GM19324 (cell line): Measurements from ENCODE around the gene PRDM12.

ENCODE experiments used
- ATAC-seq: cut with Tn5 transposase; IDR thresholded peaks from one replicate; pipeline ENCODE4 v1.9.1; 2021; ENCODE audit warnings: mild to moderate bottlenecking, moderate library complexity; ENCODE audit not compliant: unreplicated experiment, low FRiP score

PRDM12 gene

DNA sequence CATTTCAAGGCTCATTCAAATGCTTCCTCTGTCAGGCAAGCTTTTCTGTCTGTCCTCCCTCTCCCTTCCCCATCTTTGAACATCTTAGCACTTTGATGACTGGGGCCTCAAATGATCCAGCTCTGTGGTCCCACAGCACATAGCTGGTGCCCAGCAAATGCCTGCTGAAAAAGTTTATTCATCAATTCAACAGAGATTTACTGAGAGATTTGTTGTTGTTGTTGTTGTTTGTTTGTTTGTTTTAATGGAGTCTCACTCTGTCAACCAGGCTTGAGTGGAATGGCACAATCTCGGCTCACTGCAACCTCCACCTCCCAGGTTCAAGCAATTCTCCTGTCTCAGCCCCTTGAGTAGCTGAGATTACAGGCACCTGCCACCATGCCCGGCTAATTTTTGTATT is 23.2 kb downstream of the PRDM12 start:
- no peak for ATAC-seq

DNA sequence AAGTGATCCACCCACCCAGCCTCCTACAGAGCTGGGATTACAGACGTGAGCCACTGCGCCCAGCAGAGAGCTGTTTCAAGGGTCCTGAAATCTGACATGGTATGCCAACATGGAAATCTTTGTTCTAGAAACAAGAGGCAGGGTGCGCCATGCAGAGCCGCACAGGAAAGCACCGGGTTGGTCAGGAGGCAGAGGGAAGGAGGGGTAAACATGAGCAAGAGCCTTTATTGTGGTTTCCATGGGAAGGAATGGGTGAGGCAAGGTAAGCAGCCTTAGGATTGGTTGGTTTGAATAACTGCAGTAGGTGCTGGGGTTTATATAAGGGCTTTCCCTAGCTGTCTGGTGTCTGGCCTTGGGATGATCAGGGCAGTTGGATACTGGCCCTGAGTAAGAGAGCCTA is 23.7 kb downstream of the PRDM12 start:
- ATAC-seq: no peak

DNA sequence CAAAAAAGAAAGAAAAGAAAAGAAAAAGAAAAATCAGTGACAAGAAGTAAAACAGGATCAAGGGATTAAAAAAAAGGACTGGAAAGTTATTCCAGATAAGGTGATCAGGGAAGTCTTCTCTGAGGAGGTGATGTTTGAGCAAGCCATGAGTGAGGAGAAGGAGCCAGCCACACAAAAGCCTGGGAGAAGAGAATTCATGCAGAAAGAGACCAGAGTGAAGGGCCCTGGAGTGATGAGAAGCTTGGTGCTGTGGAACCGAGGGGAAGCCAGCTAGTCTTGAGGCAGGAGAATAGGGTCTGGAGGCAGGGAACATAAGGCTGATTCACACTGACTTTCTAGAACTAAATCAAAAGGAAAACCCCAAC is 25.2 kb downstream of the PRDM12 start:
- no peak for ATAC-seq

DNA sequence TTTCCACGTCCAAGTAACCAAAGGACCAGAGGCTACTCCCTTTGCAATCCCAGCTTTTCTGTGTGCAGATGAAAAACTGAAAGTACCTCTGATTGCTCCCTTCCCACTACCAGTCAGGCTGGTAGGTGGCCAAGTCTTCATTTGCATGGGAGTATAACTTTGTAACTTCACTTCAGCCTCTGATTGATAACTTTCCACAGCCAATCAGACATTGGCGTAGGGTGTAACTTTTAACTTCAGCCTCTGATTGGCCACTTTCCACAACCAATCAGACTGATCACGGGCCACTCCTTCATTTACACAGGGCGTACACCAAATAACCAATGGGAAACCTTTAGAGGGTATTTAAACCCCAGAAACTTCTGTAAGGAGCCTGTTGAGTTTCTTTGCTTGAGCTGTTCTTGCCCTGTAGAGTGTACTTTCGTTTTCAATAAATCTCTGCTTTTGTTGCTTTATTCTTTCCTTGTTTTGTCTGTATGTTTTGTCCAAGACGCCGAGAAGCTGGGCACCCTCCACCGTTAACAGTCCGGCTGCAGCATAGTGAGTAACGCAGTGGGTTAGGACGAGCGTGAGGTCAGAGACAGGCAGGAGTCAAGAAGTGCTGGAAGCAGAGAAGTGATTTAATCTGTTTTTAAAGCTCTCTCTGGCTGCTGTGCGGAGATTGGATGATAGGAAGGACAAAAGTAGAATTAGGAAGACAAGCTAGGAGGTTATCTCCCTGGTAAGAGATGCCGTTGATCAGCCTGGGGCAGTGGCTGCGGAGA is 25.7 kb downstream of the PRDM12 start:
- ATAC-seq: no peak

DNA sequence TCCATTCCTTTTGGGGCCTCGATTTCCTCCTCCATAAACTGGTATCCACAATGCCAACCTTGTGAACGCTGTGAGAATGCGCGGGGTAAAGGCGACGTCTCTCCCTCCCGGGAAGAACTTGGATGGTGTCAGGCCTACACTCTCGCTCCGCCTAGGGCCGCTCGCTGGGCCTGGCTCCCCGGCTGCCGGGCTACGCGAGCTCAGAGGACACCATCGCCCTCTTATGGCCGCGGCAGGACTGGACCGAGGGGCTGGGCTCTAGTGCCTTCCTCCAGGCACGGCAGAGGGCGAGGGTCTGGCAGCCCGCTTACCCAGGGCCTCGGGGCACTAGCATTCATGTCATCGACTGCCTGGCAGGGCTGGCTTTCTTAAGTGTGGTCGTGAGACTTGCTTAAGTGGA is 27.9 kb downstream of the PRDM12 start:
- ATAC-seq: no peak

DNA sequence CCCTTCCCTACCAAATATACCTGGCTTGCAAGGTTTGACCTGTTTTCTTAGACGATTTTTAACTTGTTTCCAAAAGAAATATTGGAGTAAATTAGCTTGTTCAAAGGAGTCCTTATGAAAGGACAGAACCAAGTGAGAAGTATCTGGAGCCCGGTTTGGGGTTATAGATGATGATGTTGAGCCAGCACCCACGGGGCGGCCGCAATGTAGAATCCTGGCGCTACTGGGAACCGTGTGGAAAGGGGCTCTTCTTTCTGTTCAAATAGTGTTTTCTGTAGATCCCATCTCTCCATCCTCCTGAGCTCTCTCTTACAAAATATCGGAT is 28.7 kb downstream of the PRDM12 start:
- no peak for ATAC-seq

DNA sequence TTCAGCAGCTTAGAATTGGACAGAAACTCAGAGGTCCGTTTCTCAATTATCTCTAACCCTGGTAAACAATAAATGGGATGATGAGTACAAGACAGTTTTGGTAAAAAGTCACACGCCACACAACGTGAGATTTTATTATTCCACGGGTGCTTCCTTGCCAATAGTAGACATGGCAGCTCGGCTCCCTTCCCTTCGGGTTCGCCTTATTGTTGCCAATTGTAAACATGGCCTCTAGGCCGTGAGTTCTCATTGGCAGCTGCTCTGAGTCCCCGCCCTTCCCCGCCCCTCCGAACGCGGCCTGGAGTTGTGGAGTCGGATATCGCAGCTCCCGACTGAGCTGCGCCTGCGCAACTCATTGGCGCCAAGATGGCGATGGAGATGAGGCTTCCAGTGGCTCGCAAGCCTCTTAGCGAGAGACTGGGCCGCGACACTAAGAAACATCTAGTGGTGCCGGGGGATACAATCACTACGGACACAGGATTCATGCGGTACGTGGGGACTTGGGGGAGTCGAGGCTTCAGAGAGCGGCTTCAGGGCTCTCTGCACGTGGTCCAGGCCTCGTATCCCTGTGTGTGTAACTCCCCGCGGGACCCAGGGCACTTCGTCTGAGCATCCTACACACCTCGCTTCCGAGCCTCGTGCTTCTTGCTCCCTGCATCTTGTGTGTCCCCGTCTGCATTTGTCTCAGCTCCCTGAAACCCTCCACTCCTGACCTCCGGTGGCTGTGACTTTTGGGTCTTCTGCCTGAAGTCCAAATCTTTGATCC is 29.2 kb downstream of the PRDM12 start, which contains the start of gene EXOSC2:
TSS of gene EXOSC2 (plus strand) at position 355 of the 766 bp plus-strand sequence. CDS start at position 367, 12 bp downstream.
- ATAC-seq: peak; percentile 88

DNA sequence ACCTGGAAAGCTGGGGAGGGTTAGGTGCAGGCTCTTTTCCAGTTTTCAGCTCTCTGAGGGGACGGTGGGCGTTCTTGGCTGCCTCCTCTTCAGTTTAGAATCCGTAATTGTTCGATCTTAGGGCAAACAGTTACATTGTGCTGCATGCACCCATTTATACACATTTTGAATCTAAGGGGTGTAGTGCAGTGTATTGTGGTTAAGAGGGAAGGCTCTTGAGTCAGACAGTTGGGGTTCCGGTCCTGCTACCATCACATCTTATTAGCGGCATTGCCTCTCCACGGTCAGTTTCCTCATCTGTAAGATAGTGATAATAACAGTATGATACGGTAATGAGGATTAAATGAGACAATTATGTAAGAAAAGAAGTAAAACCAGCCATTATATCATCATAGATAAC is 29.8 kb downstream of the PRDM12 start:
- ATAC-seq: no peak

DNA sequence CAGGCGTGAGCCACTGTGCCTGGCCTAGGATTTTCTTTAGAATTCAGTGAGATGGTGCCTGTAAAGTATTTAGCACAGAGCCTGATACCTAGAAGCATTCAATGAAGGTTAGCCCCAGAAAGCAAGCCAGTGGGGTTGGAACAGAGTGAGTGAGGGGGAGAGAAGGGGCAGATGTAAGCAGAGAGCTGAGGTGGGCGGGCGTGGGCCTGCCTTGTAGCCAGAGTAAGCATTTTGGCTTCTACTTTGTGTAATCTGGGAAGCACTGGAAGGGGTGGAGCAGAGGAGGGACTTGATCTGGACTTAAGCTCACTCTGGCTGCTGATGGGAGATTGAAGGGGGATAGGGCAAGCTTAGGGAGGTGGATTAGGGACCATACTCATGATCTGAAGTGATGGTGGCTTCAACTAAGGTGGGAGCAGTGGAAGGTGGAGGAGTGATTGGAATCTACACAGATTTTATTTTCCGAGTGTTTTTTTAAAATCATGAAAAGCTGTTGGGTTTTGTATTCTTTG is 31.8 kb downstream of the PRDM12 start:
- no peak for ATAC-seq

DNA sequence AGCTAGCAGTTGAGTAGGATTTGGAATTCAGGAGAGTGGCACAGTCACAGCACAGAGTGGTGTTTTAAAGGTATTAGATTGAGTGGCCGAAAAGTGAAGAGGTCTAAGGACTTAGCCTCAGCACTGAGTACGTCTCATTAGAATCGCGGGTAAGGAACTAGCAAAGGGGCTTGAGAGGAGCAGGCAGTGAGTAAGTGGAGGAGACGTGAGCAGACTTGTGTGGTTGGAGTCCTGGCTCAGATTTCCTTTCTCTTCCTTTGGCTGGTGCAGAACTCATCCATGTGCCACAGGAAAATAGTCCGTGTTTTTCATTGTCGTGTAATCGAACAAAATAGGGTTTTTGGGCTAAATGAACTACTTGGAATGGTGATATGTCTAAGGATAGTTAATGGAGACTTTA is 32.6 kb downstream of the PRDM12 start:
- no peak for ATAC-seq

DNA sequence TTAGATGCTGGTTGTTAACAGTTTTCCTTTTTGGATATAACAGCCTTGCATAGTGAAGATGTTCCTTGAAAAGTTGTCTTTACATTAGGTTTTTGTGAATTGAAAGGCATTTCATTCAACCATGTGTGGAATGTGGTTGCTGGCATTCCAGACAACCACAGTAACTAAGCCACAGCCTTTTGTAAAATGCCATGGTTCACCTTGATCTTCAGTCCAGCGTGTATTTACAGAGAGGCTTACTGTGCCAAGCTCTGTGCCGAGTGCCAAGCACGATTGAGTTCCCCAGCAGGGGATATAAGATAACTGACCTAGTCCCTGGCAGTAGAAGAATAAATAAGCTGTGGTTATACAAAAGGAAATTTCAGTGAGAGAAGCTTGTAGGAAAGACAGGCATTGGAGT is 34.1 kb downstream of the PRDM12 start:
- no peak for ATAC-seq

DNA sequence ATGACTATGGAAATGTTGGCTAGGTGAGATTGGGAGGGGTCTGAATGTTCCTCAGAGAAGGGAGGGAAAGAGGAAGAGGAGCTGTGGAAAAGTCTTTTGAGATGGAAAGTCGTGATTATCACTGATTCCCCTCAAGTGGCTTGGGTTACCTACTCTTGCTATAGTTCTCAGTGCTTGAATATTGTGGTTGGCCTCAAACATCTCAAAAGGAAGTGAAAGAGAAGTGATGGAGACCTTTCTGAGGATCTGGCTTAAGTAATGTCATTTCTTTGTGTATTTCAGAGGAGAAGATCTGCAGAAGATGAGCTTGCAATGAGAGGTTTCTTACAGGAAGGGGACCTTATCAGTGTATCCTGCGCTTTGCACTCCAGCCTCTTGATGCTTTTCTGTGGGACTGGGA is 34.7 kb downstream of the PRDM12 start:
- no peak for ATAC-seq

DNA sequence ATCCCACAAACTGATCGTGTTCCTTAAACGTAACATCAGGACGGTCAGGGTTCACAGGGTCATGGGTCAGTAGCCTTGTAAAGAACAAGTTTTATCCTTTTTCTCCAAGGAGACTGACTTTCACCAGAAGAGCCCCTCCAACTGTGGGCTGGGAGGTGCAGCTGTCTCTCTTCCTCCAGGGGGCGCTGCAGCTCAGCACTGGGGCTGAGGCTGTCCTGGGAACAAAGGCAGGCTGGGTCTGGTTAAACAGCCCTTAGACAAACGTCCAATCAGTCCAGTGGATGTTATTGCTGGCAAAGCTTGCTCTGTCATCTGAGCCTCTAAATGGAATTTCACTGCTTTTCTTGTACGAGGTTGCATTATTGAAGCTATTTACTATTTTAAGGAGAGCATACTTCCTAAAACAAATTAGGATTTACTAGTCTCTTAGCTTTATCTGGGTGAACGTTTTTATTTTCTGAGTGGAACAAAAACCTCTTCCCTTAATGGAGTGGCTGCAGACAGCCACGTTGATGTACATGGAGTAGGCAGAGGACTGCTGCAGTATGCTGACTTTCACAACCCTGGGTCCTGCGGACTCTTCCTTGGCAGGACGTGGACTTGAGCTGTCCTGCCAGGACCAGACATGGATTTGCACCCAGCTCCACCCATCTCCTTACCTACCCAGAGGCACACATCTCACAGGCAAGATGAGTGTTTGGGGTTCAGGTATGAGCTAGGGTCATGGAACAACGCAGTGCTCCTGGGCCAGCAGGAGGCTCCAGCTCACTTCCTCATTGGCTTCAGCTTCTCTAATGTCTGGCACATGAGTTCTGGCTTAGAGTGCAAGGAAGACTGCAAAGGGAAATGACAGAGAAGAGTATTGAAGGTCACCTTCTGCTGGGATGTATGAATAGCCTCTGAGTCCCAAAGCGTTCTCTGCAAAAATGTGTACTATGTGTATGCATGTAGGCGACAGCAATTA is 36.9 kb downstream of the PRDM12 start:
- ATAC-seq: no peak

DNA sequence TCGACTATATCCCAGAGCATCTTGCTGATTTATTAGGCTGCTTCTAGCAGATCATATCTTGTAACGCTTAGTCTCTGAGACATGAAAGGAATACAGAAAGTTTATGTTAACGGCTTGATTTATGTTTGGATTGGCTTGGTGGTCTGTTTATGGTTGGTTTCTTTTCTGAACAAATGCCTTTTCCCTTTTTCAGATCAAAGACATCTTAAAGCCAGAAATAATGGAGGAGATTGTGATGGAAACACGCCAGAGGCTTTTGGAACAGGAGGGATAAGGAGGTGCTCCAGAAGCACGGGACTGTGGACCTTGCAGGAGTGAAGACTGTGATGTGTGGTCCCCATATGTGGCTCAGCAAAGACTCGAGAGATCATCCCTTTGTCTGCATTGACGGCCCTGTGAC is 39.1 kb downstream of the PRDM12 start:
- ATAC-seq: no peak

DNA sequence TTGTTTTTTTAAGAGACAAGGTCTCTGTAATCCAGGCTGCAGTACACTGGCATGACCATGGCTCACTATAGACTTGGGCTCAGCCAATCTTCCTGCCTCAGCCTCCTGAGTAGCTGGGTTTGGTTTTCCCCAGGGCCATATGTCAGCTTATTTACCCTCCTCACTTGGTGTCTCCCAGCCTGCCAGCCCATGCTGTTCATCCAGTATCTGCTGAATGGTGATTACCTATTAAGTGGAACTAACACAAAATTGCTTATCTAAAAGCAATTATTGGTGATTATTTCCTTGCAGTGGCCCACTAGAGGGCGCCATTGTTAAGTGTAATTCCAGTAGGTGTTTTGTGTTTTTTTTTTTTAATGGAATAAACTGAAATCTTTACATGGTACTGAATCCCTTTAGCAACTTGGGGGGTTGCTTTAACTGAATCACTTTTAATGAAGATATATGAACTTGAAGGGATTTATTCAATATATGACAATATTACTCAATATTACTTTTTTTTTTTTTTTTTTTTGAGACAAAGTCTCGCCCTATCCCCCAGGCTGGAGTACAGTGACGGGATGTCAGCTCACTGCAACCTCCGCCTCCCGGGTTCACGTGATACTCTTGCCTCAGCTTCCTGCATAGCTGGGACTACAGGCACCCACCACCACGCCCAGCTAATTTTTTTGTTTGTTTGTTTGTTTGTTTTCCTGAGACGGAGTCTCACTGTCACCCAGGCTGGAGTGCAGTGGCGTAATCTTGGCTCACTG is 43.0 kb downstream of the PRDM12 start:
- ATAC-seq: no peak

DNA sequence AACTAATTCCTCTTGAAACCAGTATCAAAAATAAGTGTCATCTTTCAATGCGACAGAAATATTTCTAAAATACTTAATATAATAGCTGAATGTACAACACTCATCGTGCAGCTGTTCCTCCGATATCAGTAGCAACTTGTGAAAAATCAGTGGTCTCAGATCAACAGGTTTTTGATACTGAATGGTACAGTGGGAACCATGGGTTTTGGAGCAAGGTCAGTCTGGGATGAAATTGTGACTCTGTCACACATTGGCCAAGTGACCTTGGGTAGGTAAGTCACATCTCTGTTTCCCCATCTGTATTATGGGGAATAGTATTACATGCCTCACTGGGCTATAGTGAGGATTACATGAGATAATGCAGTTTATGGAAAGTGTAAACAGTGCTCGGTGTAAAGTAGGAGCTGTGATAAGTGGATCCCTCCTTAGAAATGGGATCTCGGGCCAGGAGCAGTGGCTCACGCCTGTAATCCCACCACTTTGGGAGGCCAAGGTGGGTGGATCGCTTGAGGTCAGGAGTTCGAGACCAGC is 46.5 kb downstream of the PRDM12 start:
- ATAC-seq: no peak

DNA sequence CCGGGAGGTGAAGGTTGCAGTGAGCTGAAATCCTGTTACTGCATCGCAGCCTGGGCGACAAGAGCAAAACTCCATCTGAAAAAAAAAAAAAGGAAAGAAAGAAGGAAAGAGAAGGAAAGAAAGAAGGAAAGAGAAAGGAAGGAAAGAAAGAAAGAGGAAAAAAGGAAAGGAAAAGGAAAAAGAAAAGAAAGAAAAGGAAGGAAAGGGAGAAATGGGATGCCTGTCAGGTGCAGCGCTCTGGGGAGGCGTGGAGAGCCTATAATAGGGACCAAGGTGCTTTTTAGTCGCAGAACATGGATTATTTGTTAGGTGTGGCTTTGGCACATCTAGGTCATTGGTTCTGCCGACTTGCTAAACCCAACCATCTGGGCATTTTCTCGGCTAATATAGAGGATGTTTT is 47.1 kb downstream of the PRDM12 start:
- ATAC-seq: no peak

DNA sequence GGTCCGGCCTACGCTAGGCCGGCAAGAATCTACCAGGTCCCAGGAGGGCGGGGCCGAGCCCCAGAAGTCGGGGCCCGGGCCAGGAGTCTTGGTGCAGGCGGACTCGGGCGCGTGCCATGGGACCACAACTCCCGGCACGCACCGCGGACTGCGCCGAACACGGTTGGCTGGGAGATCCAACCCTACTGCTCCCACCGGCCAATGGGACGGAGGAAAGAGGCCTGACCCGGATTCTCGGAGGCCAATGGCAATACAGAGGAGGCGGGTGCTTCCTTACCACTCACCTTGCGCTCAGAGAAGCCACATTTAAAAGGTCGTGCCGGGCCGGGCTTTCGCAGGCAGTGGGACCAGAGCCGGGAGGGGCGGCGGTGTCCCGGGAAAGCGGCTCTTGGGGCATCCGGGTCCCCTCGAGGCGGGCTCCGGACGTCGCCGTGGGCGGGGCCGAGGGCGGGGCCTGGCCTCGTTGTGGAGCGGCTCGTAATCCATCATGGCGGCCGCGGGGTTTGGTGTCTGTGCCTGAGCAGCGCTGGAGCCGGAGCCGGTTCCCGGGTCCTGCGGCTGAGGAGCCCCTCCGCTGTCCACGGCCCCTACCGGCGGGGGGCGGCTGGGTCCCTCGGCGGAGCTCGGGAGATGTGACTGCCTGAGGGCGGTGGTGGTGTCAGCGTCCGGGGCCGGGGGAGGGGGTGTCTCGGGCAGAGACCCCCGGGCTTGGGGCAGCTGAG is 48.3 kb downstream of the PRDM12 start:
- peak; percentile 98 for ATAC-seq

DNA sequence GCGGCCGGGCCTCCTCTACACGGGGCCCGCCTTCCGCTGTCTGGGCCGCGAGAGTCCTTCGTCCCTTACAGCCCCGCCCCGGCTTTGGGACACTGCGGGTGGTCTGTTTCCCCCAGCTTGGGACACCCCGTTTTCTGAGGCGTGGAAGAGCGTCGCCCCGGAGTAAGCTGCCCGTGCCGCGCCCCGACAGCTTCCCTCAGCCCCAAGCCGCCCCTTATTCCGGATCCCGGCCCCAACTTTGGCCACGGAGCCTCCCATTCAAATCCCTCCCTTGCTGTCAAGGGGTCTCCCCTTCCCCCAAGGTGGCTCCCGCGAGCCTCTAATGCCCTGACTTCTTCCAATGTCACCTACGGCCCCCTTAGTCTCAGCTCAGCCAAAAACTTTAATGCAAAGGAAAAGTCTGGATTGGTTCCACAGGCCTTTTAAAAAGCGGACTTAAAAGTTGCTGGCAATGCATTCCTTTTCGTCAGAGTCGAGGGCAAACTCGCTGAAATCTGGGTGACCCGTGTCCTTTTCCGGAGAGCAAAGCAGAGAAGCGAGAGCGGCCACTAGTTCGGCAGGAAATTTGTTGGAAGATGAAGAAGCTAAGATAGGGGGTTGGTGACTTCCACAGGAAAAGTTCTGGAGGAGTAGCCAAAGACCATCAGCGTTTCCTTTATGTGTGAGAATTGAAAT is 49.0 kb downstream of the PRDM12 start:
- ATAC-seq: no peak
